Aorta (tissue), 5 donors: ENCODE measurements around the gene TCEAL3. TPM values are rescaled to one million over a fixed set of nuclear protein-coding genes. Genes with fewer than 3 reads are reported as not detected.
"Not testable (repeated sequence)": the region's sequence is repeated elsewhere in the genome, so short reads cannot be mapped to it uniquely, and the experiment has no call there.

Experiments
- ATAC-seq: fragments of 200-7000 bp; cut with Tn5 transposase; one replicate; pipeline ENCODE4 v1.9.1; 2022; ENCODE audit warnings: moderate library complexity; ENCODE audit not compliant: low FRiP score
- DNase-seq, 2 donors: peaks; one replicate each; pipeline ENCODE4 v3.0.0-alpha.2; 2020
- H3K27ac ChIP-seq, 2 donors: one replicate each; pipeline ENCODE4 v1.5.1; 2013; ENCODE audit warnings: low read length in 2 of 2, mild to moderate bottlenecking in 2 of 2, moderate library complexity in 2 of 2, control low read depth in 1 of 2, inconsistent platforms in 1 of 2, low read depth in 1 of 2
- H3K27me3 ChIP-seq, 2 donors: one replicate each; pipeline ENCODE4 v1.6.1; 2013; ENCODE audit warnings: control low read depth in 1 of 2, low read length in 1 of 2, mild to moderate bottlenecking in 1 of 2, moderate library complexity in 1 of 2; ENCODE audit not compliant: insufficient read depth in 2 of 2, control insufficient read depth in 1 of 2
- H3K36me3 ChIP-seq, 2 donors: one replicate each; pipeline ENCODE4 v1.6.1; 2013; ENCODE audit warnings: control low read depth in 1 of 2, low read length in 1 of 2, mild to moderate bottlenecking in 1 of 2; ENCODE audit not compliant: insufficient read depth in 2 of 2, control insufficient read depth in 1 of 2
- H3K4me1 ChIP-seq, 2 donors: one replicate each; pipeline ENCODE4 v1.6.1; 2013; ENCODE audit warnings: low read length in 2 of 2, control low read depth in 1 of 2, mild to moderate bottlenecking in 1 of 2, moderate library complexity in 1 of 2; ENCODE audit not compliant: insufficient read depth in 2 of 2, control insufficient read depth in 1 of 2
- H3K4me3 ChIP-seq, 2 donors: one replicate each; pipeline ENCODE4 v1.5.1; 2013; ENCODE audit warnings: low read length in 2 of 2, control low read depth in 1 of 2, mild to moderate bottlenecking in 1 of 2
- H3K9me3 ChIP-seq: one replicate; pipeline ENCODE4 v1.6.1; 2013; ENCODE audit warnings: mild to moderate bottlenecking, low read length; ENCODE audit not compliant: control insufficient read depth
- WGBS, 2 donors: extraction: QIAGEN DNeasy Blood & Tissue Kit; methylation state at CpG; one replicate each; pipeline ENCODE4 v1.1.7; 2013; 5-methylcytosine and 5-hydroxymethylcytosine counted together
- intact Hi-C, 2 donors: fragments of 100-400 bp; cut with DNase I; formaldehyde crosslinking; loops; one replicate each; pipeline versions ENCODE4 v1.14.2 to v1.15.0; 2022
- polyA plus RNA-seq, 2 donors: library from polyadenylated mRNA; stranded (reverse); fragments of 200-250 nt; gene quantifications; one replicate each; pipeline ENCODE4 v1.2.3, GENCODE V29; 2013
- total RNA-seq, 2 donors: library from RNA; stranded (reverse); fragmentation: NEBNext Ultra II Directional; extraction: Animal tissue kit (Norgen Biotek cat#: 25700); gene quantifications; one replicate each; pipeline ENCODE4 v1.2.1, GENCODE V29; 2021
- donor health status: healthy with polysubstance abuse.
- donor health status: Bipolar disorder and iron deficiency.
- donor health status: DM: no; HTN: no; CAD: no.
- donor health status: DM: no; HTN: no; CAD: no.
- donor health status: DM: yes; HTN: yes; CAD: no.

The TCEAL3 gene
- total and polyA plus RNA-seq, 4 donors, result 34.6 to 392 (median 163) TPM

GRCh38 chrX:103630171-103630511 lies 22.4 kb downstream of the TCEAL3 start:
- peak overlapping the region in 1 of 2 donors; percentile 88 for H3K27ac ChIP-seq
- no peaks in the 10 kb centered on the region for H3K36me3 ChIP-seq
- no peak for ATAC-seq
- H3K9me3 ChIP-seq, result no peaks in the 10 kb centered on the region
- no peaks in the 10 kb centered on the region for H3K4me1 ChIP-seq
- H3K27me3 ChIP-seq, result no peaks in the 10 kb centered on the region
- intact Hi-C loops, result loop anchor here (10.0 kb wide), 1 partner anchor 95 kb away; no protein-coding TSS in a partner anchor
- H3K4me3 ChIP-seq, result peak overlapping the region; percentile 44 to 92
- WGBS, 2 donors, result 5 to 30% methylated on average over 6 of the region's 6 CpGs
- DNase-seq, result no peak

DNA sequence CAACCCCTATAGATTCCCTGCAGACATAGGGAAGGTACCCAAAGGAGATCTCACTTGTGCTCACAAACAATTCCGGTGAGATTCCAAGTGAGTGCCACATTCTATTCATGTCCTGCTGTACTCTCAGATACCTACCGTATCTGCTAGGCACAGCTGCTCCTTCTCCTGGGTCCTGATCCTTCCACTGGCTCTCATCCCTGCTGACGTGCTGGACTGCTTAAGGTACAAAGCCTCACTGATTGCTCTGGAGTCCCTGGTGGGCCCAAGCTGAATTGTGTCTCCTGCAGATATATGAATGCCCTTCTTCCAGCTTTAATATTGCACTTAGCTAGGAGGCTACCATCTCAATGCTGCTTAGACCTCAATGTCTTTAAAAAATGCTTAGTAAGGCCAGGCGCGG lies 23.4 kb downstream of the TCEAL3 start:
- DNase-seq (no peak), ATAC-seq (no peak)
- Histone ChIP-seq H3K36me3 (no peaks in the 10 kb centered on the region), H3K9me3 (no peaks in the 10 kb centered on the region), H3K27me3 (no peaks in the 10 kb centered on the region), H3K4me1 (no peaks in the 10 kb centered on the region), H3K27ac (no peak overlapping the region), H3K4me3 (no peak overlapping the region)
- intact Hi-C loops, result loop anchor here (10.0 kb wide), 1 partner anchor 96 kb away; no protein-coding TSS in a partner anchor
- WGBS, 2 donors, result 73 to 81% methylated on average over 5 of the region's 5 CpGs

GRCh38 chrX:103635436-103635835 lies 27.7 kb downstream of the TCEAL3 start:
- DNase-seq, result no peak
- H3K4me3 ChIP-seq, result no peak overlapping the region
- 63 to 85% methylated on average over 2 of the region's 2 CpGs for WGBS, 2 donors
- ATAC-seq, result no peak
- no peaks in the 10 kb centered on the region for H3K27me3 ChIP-seq
- intact Hi-C loops, result loop anchor here (10.0 kb wide), 1 partner anchor 101 kb away; no protein-coding TSS in a partner anchor
- H3K4me1 ChIP-seq, result no peaks in the 10 kb centered on the region
- H3K36me3 ChIP-seq, result no peaks in the 10 kb centered on the region
- H3K9me3 ChIP-seq, result no peaks in the 10 kb centered on the region
- H3K27ac ChIP-seq, result no peak overlapping the region

DNA sequence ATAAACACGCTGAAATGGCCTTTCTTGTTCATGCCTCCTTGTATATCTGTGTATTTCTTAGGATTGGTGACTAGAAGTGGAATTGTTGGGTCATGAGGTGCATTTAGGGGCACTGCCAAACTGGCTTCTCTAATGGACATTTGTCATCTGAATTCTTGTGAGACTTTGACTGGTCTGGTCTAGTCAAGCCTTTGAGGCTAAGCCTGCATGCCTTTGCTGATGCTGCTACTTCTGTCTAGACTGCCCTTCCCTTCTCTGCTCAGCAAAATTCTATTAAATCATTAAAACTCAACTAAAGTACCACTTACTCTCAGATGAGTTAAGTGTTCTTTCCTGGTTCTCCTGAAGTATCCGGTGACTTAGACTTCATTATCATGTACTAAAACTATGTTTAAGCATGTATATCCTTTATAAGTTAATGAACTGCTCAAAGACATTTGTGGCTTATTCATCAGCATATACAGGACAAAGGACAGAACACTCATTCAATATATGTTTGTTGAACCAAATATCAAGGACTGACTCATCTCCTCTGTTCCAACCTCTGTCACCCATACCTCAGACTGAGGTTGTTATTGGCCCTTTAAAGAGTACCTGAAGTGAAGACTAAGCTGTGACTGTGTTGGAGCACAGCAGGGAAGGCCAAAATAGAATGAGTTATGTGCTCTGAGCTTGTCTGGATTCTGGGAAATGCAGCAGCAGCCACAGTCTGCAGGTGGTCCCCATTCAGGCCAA lies 30.0 kb downstream of the TCEAL3 start:
- Histone ChIP-seq H3K36me3 (no peaks in the 10 kb centered on the region), H3K4me3 (no peak overlapping the region), H3K4me1 (no peaks in the 10 kb centered on the region), H3K27ac (no peak overlapping the region), H3K9me3 (no peaks in the 10 kb centered on the region), H3K27me3 (no peaks in the 10 kb centered on the region)
- no peak for ATAC-seq
- intact Hi-C loops, result loop anchor here (10.0 kb wide), 1 partner anchor 103 kb away; no protein-coding TSS in a partner anchor
- WGBS, 2 donors, result 68 to 85% methylated on average over 2 of the region's 2 CpGs
- no peak for DNase-seq

DNA sequence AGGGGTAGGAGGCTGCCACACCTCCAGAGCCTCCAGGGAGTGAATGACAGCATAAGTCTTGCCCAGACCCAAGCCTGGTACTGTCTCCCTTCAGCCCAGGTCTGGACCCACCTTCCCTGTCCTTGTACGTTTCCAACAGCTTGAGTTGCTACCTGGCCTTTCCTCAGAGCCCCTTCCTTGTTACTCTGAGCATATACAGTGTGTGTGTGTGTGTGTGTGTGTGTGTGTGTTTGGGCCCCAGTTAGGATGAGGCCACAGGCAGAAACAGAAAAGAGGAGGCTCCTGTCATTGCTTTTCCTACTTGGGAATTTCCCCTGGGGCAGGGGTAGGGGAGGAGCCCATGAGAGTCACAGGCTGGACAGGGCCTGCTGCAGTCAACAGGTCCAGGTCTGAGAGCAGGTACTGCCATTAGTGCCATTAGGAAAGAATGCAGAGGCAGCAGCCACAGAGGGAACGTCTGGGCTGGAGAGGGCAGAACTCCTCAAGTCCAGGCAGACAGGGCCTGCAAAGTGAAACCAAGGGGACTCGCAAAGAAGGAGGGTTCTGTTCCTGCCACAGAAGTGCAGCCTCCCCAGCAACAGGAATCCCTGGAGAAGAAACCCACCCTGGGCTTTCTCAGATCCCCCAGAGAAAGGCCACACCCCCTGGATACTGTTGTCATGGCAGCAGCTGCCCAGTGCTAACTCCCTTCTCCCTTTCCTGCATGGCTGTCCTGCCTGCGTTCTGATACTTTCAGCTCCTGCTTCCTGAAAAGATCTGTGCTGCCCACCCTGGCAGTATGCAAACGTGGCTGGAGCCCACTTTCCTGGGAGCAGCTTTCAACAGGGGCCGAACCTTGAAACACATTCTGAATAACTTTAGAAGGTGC lies 30.9 kb downstream of the TCEAL3 start:
- not testable (repeated sequence) for H3K4me3 ChIP-seq, H3K4me1 ChIP-seq, ATAC-seq, H3K27me3 ChIP-seq, H3K27ac ChIP-seq, H3K9me3 ChIP-seq, DNase-seq, H3K36me3 ChIP-seq
- 31 to 41% methylated on average over 6 of the region's 6 CpGs for WGBS, 2 donors
- intact Hi-C loops, result loop anchor here (10.0 kb wide), 1 partner anchor 104 kb away; no protein-coding TSS in a partner anchor

- no peak overlapping the region for H3K4me3 ChIP-seq
- WGBS, 2 donors, result 52 to 70% methylated on average over 4 of the region's 4 CpGs
Observed at GRCh38 chrX:103640401-103641155, 32.8 kb downstream of the TCEAL3 start.

GRCh38 chrX:103644125-103644524 lies 36.4 kb downstream of the TCEAL3 start:
- intact Hi-C loops, result no loop called here
- H3K4me3 ChIP-seq, result no peak overlapping the region
- H3K27ac ChIP-seq, result no peak overlapping the region
- H3K27me3 ChIP-seq, result no peaks in the 10 kb centered on the region
- ATAC-seq, result no peak
- 62 to 83% methylated on average over 1 of the region's 1 CpG for WGBS, 2 donors
- no peak for DNase-seq
- H3K4me1 ChIP-seq, result no peaks in the 10 kb centered on the region
- no peaks in the 10 kb centered on the region for H3K9me3 ChIP-seq
- no peaks in the 10 kb centered on the region for H3K36me3 ChIP-seq

More at GRCh38 chrX:103640401-103641155, 32.8 kb downstream of the TCEAL3 start:
- intact Hi-C loops, result no loop called here
- no peak for ATAC-seq
- H3K9me3 ChIP-seq, result no peaks in the 10 kb centered on the region
- no peaks in the 10 kb centered on the region for H3K27me3 ChIP-seq
- H3K36me3 ChIP-seq, result no peaks in the 10 kb centered on the region
- no peaks in the 10 kb centered on the region for H3K4me1 ChIP-seq
- no peak for DNase-seq
- H3K27ac ChIP-seq, result no peak overlapping the region

- H3K27me3 ChIP-seq, result no peaks in the 10 kb centered on the region
- H3K36me3 ChIP-seq, result no peaks in the 10 kb centered on the region
- no peak overlapping the region for H3K27ac ChIP-seq
- 61 to 79% methylated on average over 1 of the region's 1 CpG for WGBS, 2 donors
- H3K4me1 ChIP-seq, result no peaks in the 10 kb centered on the region
- ATAC-seq (no peak), DNase-seq (no peak)
- intact Hi-C loops, result no loop called here
- H3K9me3 ChIP-seq, result no peaks in the 10 kb centered on the region
- H3K4me3 ChIP-seq, result no peak overlapping the region
Observed at GRCh38 chrX:103647630-103648029, 39.9 kb downstream of the TCEAL3 start.
